Uterine smooth muscle cell (primary cell): ENCODE data around the gene POGZ. TPM values are rescaled to one million over a fixed set of nuclear protein-coding genes. Genes with fewer than 3 reads are reported as not detected.

Experiments used
- total RNA-seq: library from RNA; depleted of rRNA; stranded (reverse); fragments of >200 nt; gene quantifications from 2 replicates; pipeline ENCODE4 v1.2.3, GENCODE V29; 2014

POGZ gene, protein sequence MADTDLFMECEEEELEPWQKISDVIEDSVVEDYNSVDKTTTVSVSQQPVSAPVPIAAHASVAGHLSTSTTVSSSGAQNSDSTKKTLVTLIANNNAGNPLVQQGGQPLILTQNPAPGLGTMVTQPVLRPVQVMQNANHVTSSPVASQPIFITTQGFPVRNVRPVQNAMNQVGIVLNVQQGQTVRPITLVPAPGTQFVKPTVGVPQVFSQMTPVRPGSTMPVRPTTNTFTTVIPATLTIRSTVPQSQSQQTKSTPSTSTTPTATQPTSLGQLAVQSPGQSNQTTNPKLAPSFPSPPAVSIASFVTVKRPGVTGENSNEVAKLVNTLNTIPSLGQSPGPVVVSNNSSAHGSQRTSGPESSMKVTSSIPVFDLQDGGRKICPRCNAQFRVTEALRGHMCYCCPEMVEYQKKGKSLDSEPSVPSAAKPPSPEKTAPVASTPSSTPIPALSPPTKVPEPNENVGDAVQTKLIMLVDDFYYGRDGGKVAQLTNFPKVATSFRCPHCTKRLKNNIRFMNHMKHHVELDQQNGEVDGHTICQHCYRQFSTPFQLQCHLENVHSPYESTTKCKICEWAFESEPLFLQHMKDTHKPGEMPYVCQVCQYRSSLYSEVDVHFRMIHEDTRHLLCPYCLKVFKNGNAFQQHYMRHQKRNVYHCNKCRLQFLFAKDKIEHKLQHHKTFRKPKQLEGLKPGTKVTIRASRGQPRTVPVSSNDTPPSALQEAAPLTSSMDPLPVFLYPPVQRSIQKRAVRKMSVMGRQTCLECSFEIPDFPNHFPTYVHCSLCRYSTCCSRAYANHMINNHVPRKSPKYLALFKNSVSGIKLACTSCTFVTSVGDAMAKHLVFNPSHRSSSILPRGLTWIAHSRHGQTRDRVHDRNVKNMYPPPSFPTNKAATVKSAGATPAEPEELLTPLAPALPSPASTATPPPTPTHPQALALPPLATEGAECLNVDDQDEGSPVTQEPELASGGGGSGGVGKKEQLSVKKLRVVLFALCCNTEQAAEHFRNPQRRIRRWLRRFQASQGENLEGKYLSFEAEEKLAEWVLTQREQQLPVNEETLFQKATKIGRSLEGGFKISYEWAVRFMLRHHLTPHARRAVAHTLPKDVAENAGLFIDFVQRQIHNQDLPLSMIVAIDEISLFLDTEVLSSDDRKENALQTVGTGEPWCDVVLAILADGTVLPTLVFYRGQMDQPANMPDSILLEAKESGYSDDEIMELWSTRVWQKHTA (N-terminal part only)
- total RNA-seq, result 16.7 and 18.0 TPM in 2 replicates

DNA sequence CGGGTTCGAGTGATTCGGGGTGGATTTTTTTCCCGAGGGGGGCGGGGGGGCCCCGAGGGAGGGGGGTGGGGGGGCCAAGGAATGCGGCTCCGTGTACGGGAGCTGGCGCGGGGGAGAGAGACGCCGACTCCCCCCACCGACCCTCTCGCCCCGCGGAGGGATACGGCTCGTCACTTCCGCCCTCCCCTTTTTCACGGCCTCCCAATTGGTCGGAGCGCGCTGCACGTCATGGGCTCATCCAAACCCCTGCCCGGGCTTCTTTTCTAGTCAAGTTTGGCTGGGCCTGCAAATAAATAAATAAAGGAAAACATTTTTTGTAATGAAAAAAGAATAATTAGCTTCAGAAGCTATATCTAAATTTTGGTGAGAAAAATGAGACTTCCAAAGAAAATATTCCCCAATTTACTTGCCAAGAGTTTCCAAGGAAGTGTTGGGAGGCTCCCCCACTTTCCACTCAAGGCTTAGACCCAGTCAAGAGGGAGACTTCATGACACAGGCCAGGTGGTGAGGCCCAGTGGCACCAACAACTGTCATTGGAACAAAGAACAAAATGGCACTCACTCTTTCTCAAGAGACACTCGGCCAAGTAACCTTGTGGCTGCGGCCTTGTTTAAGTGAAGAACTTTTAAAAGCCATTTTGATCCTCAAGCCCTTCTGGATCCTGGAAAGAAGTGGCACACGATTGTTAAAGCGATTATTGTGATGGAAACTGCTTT is at the start of gene POGZ:
POGZ (minus strand) TSS at position 164 of the 716 bp plus-strand sequence. CDS start 17,290 bp downstream, outside the sequence.

DNA sequence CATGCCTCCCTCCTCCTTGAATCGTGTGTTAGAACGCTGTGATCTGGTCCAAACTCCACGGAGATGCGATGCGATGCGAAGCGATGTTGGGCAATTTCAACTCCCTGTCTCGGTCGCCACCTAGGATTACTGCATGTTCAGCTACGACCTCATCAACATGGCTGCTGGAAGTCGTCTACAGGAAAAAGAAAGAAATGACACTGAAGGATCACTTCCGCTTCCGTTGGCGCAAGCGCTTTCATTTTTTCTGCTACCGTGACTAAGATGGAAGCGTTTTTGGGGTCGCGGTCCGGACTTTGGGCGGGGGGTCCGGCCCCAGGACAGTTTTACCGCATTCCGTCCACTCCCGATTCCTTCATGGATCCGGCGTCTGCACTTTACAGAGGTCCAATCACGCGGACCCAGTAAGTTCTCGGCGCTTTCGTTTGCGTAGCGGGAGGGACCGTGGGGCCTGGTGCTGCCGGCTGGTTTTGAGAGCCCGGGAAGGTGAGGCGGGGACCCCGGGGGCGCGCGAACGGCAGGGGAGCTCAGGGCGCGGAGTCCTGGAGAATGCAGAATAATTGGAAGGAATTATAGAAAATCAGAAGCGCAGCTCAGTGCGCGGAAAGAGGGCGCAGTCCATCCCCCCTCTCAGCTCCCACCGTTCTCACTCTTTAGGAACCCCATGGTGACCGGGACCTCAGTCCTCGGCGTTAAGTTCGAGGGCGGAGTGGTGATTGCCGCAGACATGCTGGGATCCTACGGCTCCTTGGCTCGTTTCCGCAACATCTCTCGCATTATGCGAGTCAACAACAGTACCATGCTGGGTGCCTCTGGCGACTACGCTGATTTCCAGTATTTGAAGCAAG is 59.7 kb downstream of the POGZ start, which contains the start of gene PSMB4:
PSMB4 (plus strand) TSS at position 250 of the 848 bp plus-strand sequence; CDS start at position 265, 15 bp downstream.

DNA sequence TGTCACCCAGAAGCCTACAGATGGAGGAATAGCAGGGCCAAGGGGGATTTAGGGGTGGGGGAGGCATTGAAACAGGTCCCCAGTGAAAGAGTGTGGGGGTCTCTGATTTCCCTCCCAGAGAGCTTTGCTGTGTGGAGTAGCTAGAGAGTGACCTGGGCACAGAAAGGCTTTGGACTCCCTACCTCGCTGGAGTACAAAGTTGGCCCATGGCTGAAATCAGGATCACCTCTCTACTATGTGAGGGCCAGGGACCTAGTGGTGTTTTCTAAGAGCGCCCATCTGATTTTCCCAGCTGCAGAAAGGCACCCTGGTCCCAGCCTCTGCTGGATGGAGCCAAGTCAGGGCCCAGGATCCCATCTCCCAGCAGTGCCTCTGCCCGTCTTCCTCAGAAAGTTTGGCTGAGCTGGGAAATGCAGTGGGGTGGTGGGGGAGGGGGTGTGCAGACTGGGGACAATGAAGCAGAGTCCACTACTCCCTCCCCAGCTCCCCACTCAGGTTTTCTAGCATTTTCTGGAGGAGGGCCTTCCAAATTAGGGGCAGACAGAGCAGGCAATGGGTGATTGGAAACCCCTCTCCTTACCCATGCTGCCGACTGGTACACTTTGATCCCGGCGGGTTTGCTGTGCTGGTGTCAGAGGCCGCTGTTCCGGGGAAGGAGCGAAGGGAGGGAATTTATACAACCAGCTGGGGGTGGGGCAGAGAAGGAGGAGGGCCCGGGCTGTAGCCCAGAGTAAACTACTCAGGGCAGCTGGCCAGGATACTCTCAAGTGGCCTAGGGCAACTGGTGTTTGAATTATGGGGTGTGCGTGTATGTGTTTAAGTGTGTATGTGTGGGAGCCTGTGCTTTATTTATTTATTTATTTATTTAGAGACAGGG is 87.0 kb downstream of the POGZ start, which contains the start of gene SELENBP1:
SELENBP1 (minus strand) TSS at position 648 of the 877 bp plus-strand sequence; CDS start at position 584, 64 bp downstream.

Other genes with a start within 250 kb of the POGZ start
- gene PSMD4, start 204.8 kb downstream of the POGZ start, total RNA-seq, result 243 and 344 TPM in 2 replicates
- 12.5 and 12.6 TPM in 2 replicates for gene ZNF687, start 177.2 kb downstream of the POGZ start, total RNA-seq
- gene PI4KB, start 132.1 kb downstream of the POGZ start, total RNA-seq, result 47.9 and 74.1 TPM in 2 replicates
- 29.6 and 32.4 TPM in 2 replicates for gene RFX5, start 112.2 kb downstream of the POGZ start, total RNA-seq
- gene SELENBP1, start 86.8 kb downstream of the POGZ start, total RNA-seq, result 22.2 and 25.0 TPM in 2 replicates
- gene PSMB4, start 59.9 kb downstream of the POGZ start, total RNA-seq, result 352 and 425 TPM in 2 replicates
- 0.11 and 0.12 TPM in 2 replicates for gene CGN, start 51.9 kb upstream of the POGZ start, total RNA-seq
- gene TUFT1, start 80.8 kb upstream of the POGZ start, total RNA-seq, result 4.5 and 8.5 TPM in 2 replicates
- 36.2 and 40.7 TPM in 2 replicates for gene SNX27, start 152.6 kb upstream of the POGZ start, total RNA-seq